Measurements from ENCODE around the gene DLG2. TPM values are rescaled to one million over a fixed set of nuclear protein-coding genes. Genes with fewer than 3 reads are reported as not detected.

Gene DLG2
- total RNA-seq, 2 experiments from 2014 or later = 6.9 to 8.2 TPM

GRCh38 chr11:84230402-84230801 is 1396.7 kb downstream of the DLG2 start:
- no peaks in the 10 kb centered on the region for H3K4me1 ChIP-seq (ENCODE audit: insufficient read depth, low read length, poor library complexity, severe bottlenecking)
- H3K4me2 ChIP-seq (ENCODE audit: low read length) = no peak overlapping the region
- no peak overlapping the region for H3K4me3 ChIP-seq (ENCODE audit: low read depth, low read length, poor library complexity, severe bottlenecking)
- no peaks in the 10 kb centered on the region for H3K9me2 ChIP-seq (ENCODE audit: insufficient read depth, low read length)
- H2AFZ ChIP-seq (ENCODE audit: low read length) = no peak overlapping the region
- intact Hi-C loops (cut with micrococcal nuclease; ENCODE audit: unreplicated experiment) = no loop called here
- ChIA-PET POLR2A (interaction anchor here (0.6 to 1.6 kb wide), 3 partner anchors 9 to 585 kb away, joined by 3 to 5 read pairs (median 4); no protein-coding TSS in a partner anchor), CTCF (ENCODE audit: unreplicated experiment) (no interaction called here)
- no peaks in the 10 kb centered on the region for H3K36me3 ChIP-seq (ENCODE audit: insufficient read depth, low read length)
- BruUV-seq (replicated peaks) = no TSS peak
- H3K27ac ChIP-seq (ENCODE audit: low read depth, low read length, poor library complexity, severe bottlenecking) = no peak overlapping the region
- DNase-seq (ENCODE audit: low spot score) = no peak
- H4K20me1 ChIP-seq (ENCODE audit: insufficient read depth, low read length) = no peaks in the 10 kb centered on the region
- TF ChIP-seq CTCF (conservative IDR thresholded peaks at IDR 0.05; ENCODE audit: low read length) (no peak), EZH2phosphoT487 (IDR thresholded peaks at IDR 0.05; ENCODE audit: borderline replicate concordance, low read depth, low read length) (no peak)
- no peaks in the 10 kb centered on the region for H3K79me2 ChIP-seq (ENCODE audit: insufficient read depth, low read depth, low read length)
- H3K9me3 ChIP-seq (ENCODE audit: low read length) = no peaks in the 10 kb centered on the region

- intact Hi-C loops (cut with micrococcal nuclease; ENCODE audit: unreplicated experiment) = no loop called here
- H3K9me3 ChIP-seq (ENCODE audit: low read length) = no peaks in the 10 kb centered on the region
- no TSS peak for BruUV-seq (replicated peaks)
- no peaks in the 10 kb centered on the region for H4K20me1 ChIP-seq (ENCODE audit: insufficient read depth, low read length)
- ChIA-PET POLR2A (interaction anchor here (0.6 kb wide), 1 partner anchor 1112 kb away, joined by 3 read pairs; no protein-coding TSS in a partner anchor), CTCF (ENCODE audit: unreplicated experiment) (interaction anchor here (1.1 kb wide), 1 partner anchor 11 kb away, joined by 3 read pairs; no protein-coding TSS in a partner anchor)
- H3K4me2 ChIP-seq (ENCODE audit: low read length) = no peak overlapping the region
- H3K4me3 ChIP-seq (ENCODE audit: low read depth, low read length, poor library complexity, severe bottlenecking) = no peak overlapping the region
- H3K36me3 ChIP-seq (ENCODE audit: insufficient read depth, low read length) = no peaks in the 10 kb centered on the region
- DNase-seq (ENCODE audit: low spot score) = no peak
- TF ChIP-seq CTCF (conservative IDR thresholded peaks at IDR 0.05; ENCODE audit: low read length) (no peak), EZH2phosphoT487 (IDR thresholded peaks at IDR 0.05; ENCODE audit: borderline replicate concordance, low read depth, low read length) (no peak)
- no peaks in the 10 kb centered on the region for H3K79me2 ChIP-seq (ENCODE audit: insufficient read depth, low read depth, low read length)
- no peak overlapping the region for H2AFZ ChIP-seq (ENCODE audit: low read length)
- H3K27ac ChIP-seq (ENCODE audit: low read depth, low read length, poor library complexity, severe bottlenecking) = no peak overlapping the region
- H3K9me2 ChIP-seq (ENCODE audit: insufficient read depth, low read length) = no peaks in the 10 kb centered on the region
- no peaks in the 10 kb centered on the region for H3K4me1 ChIP-seq (ENCODE audit: insufficient read depth, low read length, poor library complexity, severe bottlenecking)
These were observed 1399.0 kb downstream of the DLG2 start for GRCh38 chr11:84227970-84228665.

- BruUV-seq (replicated peaks) = no TSS peak
- Histone ChIP-seq H3K4me2 (ENCODE audit: low read length) (no peak overlapping the region), H3K4me3 (ENCODE audit: low read depth, low read length, poor library complexity, severe bottlenecking) (no peak overlapping the region), H3K9me2 (ENCODE audit: insufficient read depth, low read length) (no peaks in the 10 kb centered on the region), H3K36me3 (ENCODE audit: insufficient read depth, low read length) (no peaks in the 10 kb centered on the region), H3K79me2 (ENCODE audit: insufficient read depth, low read depth, low read length) (no peaks in the 10 kb centered on the region), H3K4me1 (ENCODE audit: insufficient read depth, low read length, poor library complexity, severe bottlenecking) (no peaks in the 10 kb centered on the region), H3K27ac (ENCODE audit: low read depth, low read length, poor library complexity, severe bottlenecking) (no peak overlapping the region), H4K20me1 (ENCODE audit: insufficient read depth, low read length) (no peaks in the 10 kb centered on the region), H3K9me3 (ENCODE audit: low read length) (no peaks in the 10 kb centered on the region), H2AFZ (ENCODE audit: low read length) (no peak overlapping the region)
- TF ChIP-seq EZH2phosphoT487 (IDR thresholded peaks at IDR 0.05; ENCODE audit: borderline replicate concordance, low read depth, low read length) = no peak
- ChIA-PET POLR2A (interaction anchor here (0.5 kb wide), 1 partner anchor 1838 kb away, joined by 3 read pairs; no protein-coding TSS in a partner anchor), CTCF (ENCODE audit: unreplicated experiment) (no interaction called here)
- DNase-seq (ENCODE audit: low spot score) = no peak
- intact Hi-C loops (cut with micrococcal nuclease; ENCODE audit: unreplicated experiment) = no loop called here
These were observed 1403.1 kb downstream of the DLG2 start for GRCh38 chr11:84224042-84224441.
